MM.1S (cell line): Measurements from ENCODE around the gene PDLIM4.

ENCODE experiments used
- DNase-seq: peaks from one replicate; pipeline ENCODE4 v3.0.0-alpha.2; 2015
- H2AFZ ChIP-seq: fragments of 300-600 bp; sonication (generic); 2 replicates; pipeline ENCODE4 v1.6.0; 2016; ENCODE audit warnings: antibody characterized with exemption, low read length
- H3F3A ChIP-seq: fragments of 300-600 bp; sonication (generic); 2 replicates; pipeline ENCODE4 v1.6.1; 2016; ENCODE audit warnings: mild to moderate bottlenecking, antibody characterized with exemption, low read length, moderate library complexity, mixed read lengths; ENCODE audit not compliant: insufficient read depth
- H3K27ac ChIP-seq: fragments of 300-600 bp; sonication (generic); 2 replicates; pipeline ENCODE4 v1.5.1; 2016; ENCODE audit warnings: mild to moderate bottlenecking, low read length
- H3K27me3 ChIP-seq: fragments of 300-600 bp; sonication (generic); replicated peaks from 2 replicates; pipeline ENCODE4 v1.6.0; 2016; ENCODE audit warnings: low read length; ENCODE audit not compliant: insufficient read depth
- H3K36me3 ChIP-seq: fragments of 300-600 bp; sonication (generic); replicated peaks from 2 replicates; pipeline ENCODE4 v1.6.1; 2016; ENCODE audit warnings: mild to moderate bottlenecking, low read length, mixed read lengths; ENCODE audit not compliant: insufficient read depth
- H3K4me1 ChIP-seq: fragments of 300-600 bp; sonication (generic); 2 replicates; pipeline ENCODE4 v1.6.1; 2016; ENCODE audit warnings: low read length, mixed read lengths
- H3K4me2 ChIP-seq: fragments of 300-600 bp; sonication (generic); 2 replicates; pipeline ENCODE4 v1.6.0; 2016; ENCODE audit warnings: low read depth, low read length
- H3K4me3 ChIP-seq: fragments of 300-600 bp; sonication (generic); 2 replicates; pipeline ENCODE4 v1.5.1; 2016; ENCODE audit warnings: low read length, mixed read lengths
- H3K79me2 ChIP-seq: fragments of 300-600 bp; sonication (generic); 2 replicates; pipeline ENCODE4 v1.6.1; 2016; ENCODE audit warnings: mixed run types, low read length, mixed read lengths
- H3K9ac ChIP-seq: fragments of 300-600 bp; sonication (generic); 2 replicates; pipeline ENCODE4 v1.6.1; 2016; ENCODE audit warnings: low read length, mixed read lengths
- H3K9me2 ChIP-seq: fragments of 300-600 bp; sonication (generic); replicated peaks from 2 replicates; pipeline ENCODE4 v1.6.1; 2016; ENCODE audit warnings: mild to moderate bottlenecking, low read length, mixed read lengths; ENCODE audit not compliant: insufficient read depth
- H3K9me3 ChIP-seq: fragments of 300-600 bp; sonication (generic); replicated peaks from 2 replicates; pipeline ENCODE4 v1.6.1; 2016; ENCODE audit warnings: mild to moderate bottlenecking, low read length, mixed read lengths; ENCODE audit not compliant: insufficient read depth
- H4K20me1 ChIP-seq: fragments of 300-600 bp; sonication (generic); 2 replicates; pipeline ENCODE4 v1.6.1; 2016; ENCODE audit warnings: mild to moderate bottlenecking, low read length, moderate library complexity, mixed read lengths; ENCODE audit not compliant: insufficient read depth
- CTCF ChIP-seq: fragments of 300-600 bp; sonication (generic); IDR thresholded peaks from 2 replicates; pipeline ENCODE4 v1.5.1; 2016; ENCODE audit warnings: antibody characterized with exemption, low read length, mixed read lengths
- EZH2 ChIP-seq: fragments of 300-600 bp; sonication (generic); optimal IDR thresholded peaks from 2 replicates; pipeline ENCODE3; 2017; ENCODE audit warnings: low read depth, mild to moderate bottlenecking, antibody characterized with exemption, low read length, mixed read lengths
- EZH2phosphoT487 ChIP-seq: fragments of 300-600 bp; sonication (generic); IDR thresholded peaks from 2 replicates; pipeline ENCODE4 v1.6.1; 2018; ENCODE audit warnings: antibody characterized with exemption, low read length

Gene PDLIM4

GRCh38 chr5:132209901-132210545, 47.5 kb upstream of the PDLIM4 start:
- no peak for DNase-seq
- no peak overlapping the region for H3K4me3 ChIP-seq
- no peak overlapping the region for H3K9ac ChIP-seq
- H3K27me3 ChIP-seq = no peaks in the 10 kb centered on the region
- TF ChIP-seq CTCF = no peak
- TF ChIP-seq EZH2phosphoT487 = no peak
- TF ChIP-seq EZH2 = no peak
- H3K4me2 ChIP-seq = no peak overlapping the region
- no peaks in the 10 kb centered on the region for H3K9me3 ChIP-seq
- H2AFZ ChIP-seq = no peak overlapping the region
- H4K20me1 ChIP-seq = no peaks in the 10 kb centered on the region
- peak overlapping the region; percentile 58; the same call in 1 of the 2 replicates for H3K27ac ChIP-seq
- H3K79me2 ChIP-seq = no peaks in the 10 kb centered on the region
- H3F3A ChIP-seq = peaks cover 12% of the 10 kb centered on the region; the same call in 1 of the 2 replicates
- H3K9me2 ChIP-seq = no peaks in the 10 kb centered on the region
- H3K36me3 ChIP-seq = no peaks in the 10 kb centered on the region
- peaks cover 16% of the 10 kb centered on the region for H3K4me1 ChIP-seq

GRCh38 chr5:132210944-132211343, 46.6 kb upstream of the PDLIM4 start:
- Histone ChIP-seq H3K4me3 (no peak overlapping the region), H3K27me3 (no peaks in the 10 kb centered on the region), H3F3A (peaks cover 12% of the 10 kb centered on the region; the same call in 1 of the 2 replicates), H3K36me3 (no peaks in the 10 kb centered on the region), H2AFZ (no peak overlapping the region), H3K79me2 (no peaks in the 10 kb centered on the region), H3K27ac (no peak overlapping the region), H3K9ac (no peak overlapping the region), H3K4me2 (no peak overlapping the region), H4K20me1 (no peaks in the 10 kb centered on the region), H3K4me1 (peaks cover 16% of the 10 kb centered on the region), H3K9me2 (no peaks in the 10 kb centered on the region), H3K9me3 (no peaks in the 10 kb centered on the region)
- no peak for TF ChIP-seq EZH2phosphoT487
- no peak for TF ChIP-seq EZH2
- no peak for DNase-seq

GRCh38 chr5:132211787-132212186, 45.7 kb upstream of the PDLIM4 start:
- TF ChIP-seq EZH2phosphoT487 (no peak), EZH2 (no peak), CTCF (no peak)
- no peaks in the 10 kb centered on the region for H4K20me1 ChIP-seq
- H3K4me2 ChIP-seq = no peak overlapping the region
- H3K4me1 ChIP-seq = peaks cover 16% of the 10 kb centered on the region
- H3K79me2 ChIP-seq = no peaks in the 10 kb centered on the region
- no peak overlapping the region for H2AFZ ChIP-seq
- no peaks in the 10 kb centered on the region for H3K27me3 ChIP-seq
- H3F3A ChIP-seq = peaks cover 12% of the 10 kb centered on the region; the same call in 1 of the 2 replicates
- H3K4me3 ChIP-seq = no peak overlapping the region
- H3K36me3 ChIP-seq = no peaks in the 10 kb centered on the region
- H3K9ac ChIP-seq = no peak overlapping the region
- no peak for DNase-seq
- no peaks in the 10 kb centered on the region for H3K9me2 ChIP-seq
- H3K27ac ChIP-seq = no peak overlapping the region
- no peaks in the 10 kb centered on the region for H3K9me3 ChIP-seq

GRCh38 chr5:132213666-132214065, 43.8 kb upstream of the PDLIM4 start:
- Histone ChIP-seq H3K27ac (no peak overlapping the region), H3K4me1 (peaks cover 13% of the 10 kb centered on the region), H3K36me3 (no peaks in the 10 kb centered on the region), H3F3A (peaks cover 11% of the 10 kb centered on the region; the same call in 1 of the 2 replicates), H3K4me3 (no peak overlapping the region), H3K4me2 (no peak overlapping the region), H3K9me2 (no peaks in the 10 kb centered on the region), H2AFZ (no peak overlapping the region), H4K20me1 (no peaks in the 10 kb centered on the region), H3K27me3 (no peaks in the 10 kb centered on the region), H3K79me2 (no peaks in the 10 kb centered on the region), H3K9me3 (no peaks in the 10 kb centered on the region), H3K9ac (no peak overlapping the region)
- no peak for TF ChIP-seq CTCF
- TF ChIP-seq EZH2phosphoT487 = no peak
- no peak for TF ChIP-seq EZH2
- DNase-seq = no peak
